MV-4-11 (cell line): Measurements from ENCODE around the gene PDE6A.
"Not testable (repeated sequence)": the region's sequence is repeated elsewhere in the genome, so short reads cannot be mapped to it uniquely, and the experiment has no call there.

Experiments used
- DNase-seq: peaks from one replicate; lab custom pipeline; 2025; lab: John Stamatoyannopoulos, UW

PDE6A gene

DNA sequence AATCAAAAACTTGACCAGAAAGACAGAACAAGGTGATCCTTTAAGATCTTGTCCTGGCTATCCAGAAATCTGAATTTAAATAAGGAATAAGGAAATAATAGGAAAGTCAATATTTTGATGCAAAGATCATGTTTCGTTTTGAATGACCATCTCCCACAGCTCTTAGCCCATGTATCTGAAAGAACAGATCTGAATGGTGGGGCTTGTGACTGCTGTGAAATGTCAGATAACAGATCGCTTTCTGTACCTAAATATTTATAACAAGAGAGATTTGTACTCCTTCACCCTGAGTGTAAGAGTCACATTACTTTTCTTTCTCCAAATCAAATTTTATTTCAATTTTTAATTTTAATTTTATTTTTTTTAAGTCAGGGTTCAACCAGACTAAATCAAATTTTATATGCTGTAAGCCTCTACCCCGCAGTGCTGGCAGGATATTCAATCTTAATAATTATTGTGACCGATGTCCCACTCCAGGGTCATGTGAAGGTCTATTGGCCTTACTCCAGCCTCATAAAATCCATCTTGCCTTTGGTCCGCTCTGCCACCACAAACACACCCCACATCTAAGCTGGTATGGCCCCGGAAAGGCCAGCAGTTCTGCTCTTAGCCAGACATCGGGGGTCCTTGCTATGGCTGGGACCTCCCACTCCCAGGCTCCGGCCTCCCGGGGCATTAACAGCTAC, 9.0 kb upstream of the PDE6A start:
- DNase-seq = no peak

DNA sequence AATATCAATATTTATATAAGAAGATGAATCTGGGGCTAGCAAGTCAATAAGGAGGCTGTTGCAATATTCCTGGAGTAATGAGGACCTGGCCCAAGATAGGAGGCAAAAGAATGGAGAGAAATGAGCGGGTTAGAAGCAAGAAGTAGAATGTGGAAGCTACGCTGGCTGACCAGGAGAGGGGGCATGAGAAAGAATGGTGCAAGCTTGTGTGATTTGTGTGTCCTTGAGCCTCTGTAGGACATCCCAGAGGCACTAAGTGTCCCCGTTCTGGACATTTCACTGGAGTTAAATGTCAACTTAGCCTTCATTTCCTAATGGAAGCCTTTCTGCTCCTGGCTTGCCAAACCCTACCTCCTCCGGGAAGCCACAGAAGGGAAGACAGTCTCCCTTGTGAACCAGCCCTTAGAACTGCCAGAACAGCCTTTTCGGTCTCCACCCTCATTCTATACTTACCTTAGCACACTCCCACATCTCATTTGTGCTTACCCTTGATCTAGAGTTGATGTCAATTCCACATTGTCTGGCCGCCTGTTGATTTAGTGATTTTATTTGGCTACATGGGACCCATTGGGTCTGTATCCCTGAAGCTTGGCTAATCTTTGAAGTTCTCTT, 6.7 kb upstream of the PDE6A start:
- no peak for DNase-seq

GRCh38 chr5:149948993-149949392, 4.4 kb upstream of the PDE6A start:
- no peak for DNase-seq

DNA sequence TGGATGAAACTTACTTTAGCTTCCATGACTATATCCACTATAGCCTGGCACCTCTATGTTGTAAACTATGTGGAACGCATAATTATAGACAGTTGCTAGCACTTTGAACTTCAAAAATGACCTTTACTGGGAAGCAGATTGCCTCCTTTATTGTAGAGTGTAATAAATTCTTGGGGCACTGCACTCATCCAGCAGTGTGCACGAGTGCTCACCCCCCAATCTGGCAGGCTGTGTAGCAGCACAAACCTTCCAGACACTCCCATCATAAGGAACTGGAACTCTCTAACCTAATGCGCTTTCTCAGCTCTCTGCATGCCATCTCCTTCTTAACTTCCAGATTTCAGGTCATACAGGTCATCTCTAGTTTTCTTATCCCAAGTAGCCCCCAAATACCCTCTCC, 1.5 kb upstream of the PDE6A start:
- DNase-seq = no peak

DNA sequence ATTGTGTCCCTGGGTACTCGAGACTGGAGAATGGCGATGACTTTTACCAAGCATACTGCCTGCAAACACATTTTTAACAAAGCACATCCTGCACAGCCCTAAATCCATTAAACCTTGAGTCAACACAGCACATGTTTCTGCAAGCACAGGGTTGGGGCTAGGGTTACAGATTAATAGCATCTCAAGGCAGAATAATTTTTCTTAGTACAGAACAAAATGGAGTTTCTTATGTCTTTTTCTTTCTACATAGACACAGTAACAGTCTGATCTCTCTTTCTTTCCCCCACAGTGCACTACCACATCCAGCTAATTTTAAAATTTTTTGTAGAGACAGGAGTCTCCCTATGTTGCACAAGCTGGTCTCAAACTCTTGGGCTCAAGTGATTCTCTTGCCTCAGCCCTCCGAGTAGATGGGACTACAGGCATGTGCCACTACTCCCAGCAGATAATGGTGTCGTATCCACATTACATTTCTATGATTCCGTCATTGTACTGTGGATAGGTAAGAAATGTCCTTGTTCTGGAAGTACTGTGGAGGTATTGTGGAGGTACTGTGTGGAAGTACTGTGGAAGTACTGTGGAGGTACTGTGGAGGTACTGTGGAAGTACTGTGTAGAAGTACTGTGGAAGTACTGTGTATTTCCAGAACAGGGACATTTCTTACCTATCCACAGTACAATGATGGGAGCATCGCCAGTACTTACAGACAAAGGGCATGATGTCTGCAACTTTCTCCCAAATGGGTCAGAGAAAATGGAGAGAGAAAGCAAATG, 1.2 kb downstream of the PDE6A start:
- not testable (repeated sequence) for DNase-seq

DNA sequence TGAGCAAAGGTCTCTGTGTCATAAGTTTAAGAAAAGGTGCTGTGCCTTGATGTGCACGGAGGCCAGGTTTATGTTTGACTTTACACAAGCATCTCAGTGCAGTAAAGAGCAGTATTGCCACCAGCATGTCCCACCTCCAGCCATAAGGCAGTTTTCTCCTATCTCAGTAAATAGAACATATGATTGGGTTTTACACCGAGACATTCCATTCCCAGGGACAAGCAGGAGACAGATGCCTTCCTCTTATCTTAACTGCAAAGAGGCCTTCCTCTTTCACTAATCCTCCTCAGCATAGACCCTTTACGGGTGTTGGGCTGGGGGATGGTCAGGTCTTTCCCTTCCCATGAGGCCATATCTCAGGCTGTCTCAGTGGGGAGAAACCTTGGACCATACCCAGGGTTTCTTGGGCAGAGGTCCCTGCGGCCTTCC, 1.8 kb downstream of the PDE6A start:
- DNase-seq = peak; percentile 7

DNA sequence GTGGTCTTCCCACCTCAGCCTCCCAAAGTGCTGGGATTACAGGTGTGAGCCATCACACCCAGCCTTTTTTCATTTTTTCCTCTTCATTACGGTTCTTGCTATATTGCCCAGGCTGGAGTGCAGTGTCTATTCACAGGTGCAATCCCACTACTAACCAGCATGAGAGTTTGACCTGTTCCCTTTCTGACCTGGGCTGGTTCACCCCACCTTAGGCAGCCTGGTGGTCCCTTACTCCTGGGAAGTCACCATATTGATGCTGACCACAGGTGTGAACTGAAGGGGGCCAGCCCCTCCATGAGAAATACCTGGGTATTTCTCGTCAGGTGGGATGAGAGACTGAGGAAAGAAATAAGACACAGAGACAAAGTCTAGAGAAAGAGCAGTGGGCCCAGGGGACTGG, 2.4 kb downstream of the PDE6A start:
- no peak for DNase-seq

- DNase-seq = no peak
These were observed 2.8 kb downstream of the PDE6A start for GRCh38 chr5:149941795-149942194.

DNA sequence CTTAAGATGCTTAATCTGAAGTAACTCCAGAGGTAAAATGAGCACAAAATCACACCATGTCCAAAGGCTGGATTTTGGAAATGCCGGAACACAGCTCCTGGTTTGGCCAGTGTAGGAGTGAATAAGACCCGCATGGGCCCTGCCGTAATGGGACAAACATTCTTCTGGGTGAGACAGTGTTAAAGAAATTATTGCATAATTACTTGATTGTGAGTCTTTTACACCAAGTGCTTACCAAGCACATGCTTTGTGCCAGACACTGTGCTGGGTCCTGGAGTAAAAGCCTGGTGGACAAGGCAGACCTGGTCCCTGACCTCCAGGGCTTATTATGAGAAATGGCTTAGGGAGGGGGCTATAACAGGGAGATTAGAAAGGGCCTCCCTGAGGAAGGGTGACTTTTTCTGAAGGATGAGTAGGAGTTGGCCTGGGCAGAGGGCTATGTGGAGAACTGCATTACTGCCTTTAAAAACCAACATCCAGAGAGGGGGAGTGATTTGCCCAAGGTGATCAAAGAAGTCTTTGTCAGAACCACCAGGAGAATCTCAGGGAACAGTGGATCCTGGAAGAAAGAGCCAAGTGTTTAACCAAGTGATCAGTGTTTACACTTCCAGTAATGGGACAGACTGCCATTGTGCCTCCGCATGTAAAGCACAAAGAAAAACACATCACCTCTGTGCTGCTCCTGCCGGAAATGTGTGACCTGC, 3.5 kb downstream of the PDE6A start:
- DNase-seq = peak; percentile 13

GRCh38 chr5:149940077-149940574, 4.5 kb downstream of the PDE6A start:
- peak; percentile 94 for DNase-seq

DNA sequence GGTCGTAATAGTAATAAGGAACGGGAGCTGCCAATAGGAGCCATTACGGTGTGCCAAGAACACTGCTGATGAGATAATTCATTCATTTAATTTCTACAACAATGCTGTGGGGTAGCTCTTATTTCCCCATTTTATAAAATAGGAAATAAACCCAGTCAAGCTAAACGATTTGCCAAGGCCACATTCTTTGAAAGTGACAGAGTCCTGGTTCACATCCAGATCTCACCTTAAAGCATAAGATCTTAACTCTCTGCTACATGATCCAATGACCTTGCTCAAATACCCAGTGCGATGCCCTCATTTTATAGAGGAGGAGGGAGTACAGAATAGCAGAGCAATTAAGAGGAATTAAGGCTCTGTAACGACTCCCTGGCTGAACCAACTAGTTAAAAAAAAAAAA, 5.0 kb downstream of the PDE6A start:
- DNase-seq = peak; percentile 50

DNA sequence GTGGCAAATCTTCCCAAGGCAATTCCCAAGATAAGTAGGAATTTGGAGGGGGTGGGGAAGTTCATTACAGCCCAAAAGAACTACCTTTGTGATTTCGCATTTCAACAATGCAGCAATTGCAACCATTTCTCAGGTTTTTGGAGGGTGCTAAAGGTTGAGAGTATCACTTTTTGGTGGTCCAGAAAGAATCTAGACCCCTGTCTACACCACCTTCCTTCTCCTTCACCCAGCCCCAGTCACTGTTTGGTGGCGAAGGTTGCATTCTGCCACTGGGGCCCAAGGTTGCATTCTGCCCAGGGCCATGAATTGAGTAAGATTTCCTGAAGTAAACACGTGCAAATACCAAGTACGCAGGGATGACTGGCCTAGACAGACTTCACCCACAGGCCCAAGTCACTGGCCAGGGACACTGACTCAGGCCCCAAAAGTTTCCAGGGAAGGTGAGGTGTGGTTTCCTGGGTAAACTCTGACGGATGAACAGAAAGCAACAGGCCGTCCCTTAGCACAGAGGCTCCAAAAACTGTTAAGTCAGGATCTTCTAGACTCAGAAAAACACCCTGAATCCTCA, 5.7 kb downstream of the PDE6A start:
- DNase-seq = peak; percentile 53

DNA sequence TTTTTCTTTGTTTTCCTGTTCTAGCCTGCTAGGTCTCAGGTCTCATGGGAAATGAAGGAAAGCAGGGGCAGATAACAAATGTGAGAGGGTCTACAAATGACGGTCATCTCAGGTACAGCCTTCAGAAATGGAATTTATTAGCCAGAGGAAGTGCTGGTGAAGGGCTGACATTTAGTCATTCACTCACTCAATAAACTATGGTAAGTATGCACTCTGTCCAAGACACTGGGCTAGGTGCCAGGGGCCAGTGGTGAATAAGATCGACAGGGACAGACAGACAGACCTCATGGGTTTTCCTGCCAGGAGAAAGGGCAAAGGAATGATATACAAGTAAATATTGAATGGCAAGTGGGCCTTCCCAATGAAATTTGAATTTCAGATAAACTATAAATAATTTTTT, 6.3 kb downstream of the PDE6A start:
- DNase-seq = peak; percentile 28

DNA sequence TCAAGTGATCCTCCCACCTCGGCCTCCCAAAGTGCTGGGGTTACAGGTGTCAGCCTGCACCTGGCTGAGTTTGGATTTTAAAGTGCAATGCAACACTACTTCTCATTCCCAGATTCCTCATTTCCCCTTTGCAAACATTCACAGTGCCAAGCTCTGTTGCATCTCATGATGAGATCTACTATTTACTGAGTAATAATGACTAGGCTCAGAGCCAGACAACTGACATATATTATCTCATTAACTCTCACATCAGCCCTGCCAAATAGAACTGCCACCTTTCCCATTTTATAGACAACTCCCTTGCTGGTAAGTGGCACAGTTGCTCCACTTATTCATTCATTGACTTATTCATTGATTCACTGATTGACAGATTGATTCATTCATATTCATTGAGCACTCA, 7.0 kb downstream of the PDE6A start:
- DNase-seq = no peak

- no peak for DNase-seq
These were observed 7.9 kb downstream of the PDE6A start for GRCh38 chr5:149936700-149937091.

DNA sequence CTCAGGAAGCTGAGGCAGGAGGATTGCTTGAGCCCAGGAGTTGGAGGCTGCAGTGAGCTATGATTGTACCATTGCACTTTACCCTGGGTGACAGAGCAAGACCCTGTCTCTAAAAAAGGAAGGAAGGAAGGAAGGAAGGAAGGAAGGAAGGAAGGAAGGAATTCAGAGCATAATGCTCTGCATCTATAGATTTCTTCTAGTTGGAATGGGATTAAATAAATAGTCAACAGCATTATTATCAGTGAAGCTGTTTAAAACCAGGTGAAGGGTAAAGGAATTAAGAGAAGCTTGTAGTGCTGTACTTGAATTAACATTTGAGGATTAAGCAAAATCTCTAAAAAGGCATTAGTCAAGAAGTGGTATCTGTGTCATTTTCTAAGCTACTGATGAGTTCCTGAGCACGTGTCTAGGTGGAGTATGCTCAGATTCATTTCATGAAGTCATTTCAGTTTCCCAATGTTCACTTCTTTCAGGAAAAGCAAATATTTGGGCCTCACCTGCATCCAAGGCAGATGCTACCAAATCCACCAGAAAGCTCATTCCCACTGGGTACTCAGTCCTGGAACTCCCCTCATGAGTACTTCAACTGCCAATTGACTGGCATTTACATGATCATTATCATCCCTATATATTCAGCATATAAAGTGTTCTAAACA, 8.4 kb downstream of the PDE6A start:
- no peak for DNase-seq

DNA sequence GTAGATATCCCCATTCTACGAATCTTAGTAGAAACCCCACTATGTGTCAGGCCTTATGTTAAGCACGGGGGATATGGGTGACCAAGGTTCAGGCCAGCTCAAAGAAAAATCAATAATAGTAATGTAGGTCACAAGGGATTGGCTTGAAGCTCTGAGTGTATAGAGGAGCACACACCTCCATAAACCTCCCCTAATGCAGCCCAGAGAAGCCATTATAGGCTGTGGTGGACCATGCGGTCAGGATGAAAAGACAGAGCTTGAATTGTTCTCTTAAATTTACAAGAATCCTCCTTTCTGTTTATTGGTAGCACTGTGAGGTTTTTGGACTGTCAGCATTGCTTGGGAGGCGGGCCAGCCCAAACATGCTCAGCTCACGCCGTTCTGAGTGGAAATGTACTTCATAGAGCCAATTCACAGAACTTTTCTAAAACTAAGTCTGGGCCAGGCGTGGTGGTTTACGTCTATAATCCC, 9.1 kb downstream of the PDE6A start:
- no peak for DNase-seq

DNA sequence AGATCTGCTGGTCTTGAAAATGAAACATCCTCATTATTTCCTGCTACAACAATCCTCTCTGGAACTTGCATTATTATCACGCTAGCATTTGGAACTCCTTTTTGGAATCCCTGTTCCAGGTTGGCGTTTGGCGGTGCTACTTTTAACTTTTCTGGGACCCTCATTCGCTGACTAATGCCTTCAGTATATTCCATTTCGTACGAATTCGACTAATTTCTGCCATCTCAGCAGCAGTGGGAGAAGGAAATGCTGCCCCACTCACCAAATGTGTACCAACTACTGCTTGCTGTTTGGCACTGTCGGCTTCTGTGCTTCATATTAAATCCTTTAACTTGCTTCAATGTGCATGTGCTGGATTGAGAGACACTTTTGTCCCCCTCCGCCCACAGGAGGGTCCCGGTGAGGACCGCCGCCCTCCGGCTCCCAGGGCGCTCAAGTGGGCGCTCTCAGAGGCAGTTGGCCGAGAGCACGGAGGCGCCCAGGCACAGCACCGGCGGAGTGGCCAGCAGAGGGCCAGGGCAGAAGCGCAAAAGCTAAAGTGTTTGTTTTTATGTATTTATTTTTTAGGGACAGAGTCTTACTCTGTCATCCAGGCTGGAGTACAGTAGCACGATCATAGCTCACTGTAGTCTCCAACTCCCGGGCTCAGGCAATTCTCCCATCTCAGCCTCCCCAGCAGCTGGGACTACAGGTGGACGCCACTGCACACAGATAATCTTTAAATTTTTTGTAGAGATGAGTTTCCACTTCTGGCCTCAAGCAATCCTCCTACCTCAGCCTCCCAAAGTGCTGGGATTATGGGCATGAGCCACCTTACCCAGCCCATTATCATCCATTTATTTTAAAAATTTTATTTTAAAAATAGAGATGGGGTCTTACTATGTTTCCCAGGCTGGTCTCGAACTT, 11.9 kb downstream of the PDE6A start:
- DNase-seq = no peak

DNA sequence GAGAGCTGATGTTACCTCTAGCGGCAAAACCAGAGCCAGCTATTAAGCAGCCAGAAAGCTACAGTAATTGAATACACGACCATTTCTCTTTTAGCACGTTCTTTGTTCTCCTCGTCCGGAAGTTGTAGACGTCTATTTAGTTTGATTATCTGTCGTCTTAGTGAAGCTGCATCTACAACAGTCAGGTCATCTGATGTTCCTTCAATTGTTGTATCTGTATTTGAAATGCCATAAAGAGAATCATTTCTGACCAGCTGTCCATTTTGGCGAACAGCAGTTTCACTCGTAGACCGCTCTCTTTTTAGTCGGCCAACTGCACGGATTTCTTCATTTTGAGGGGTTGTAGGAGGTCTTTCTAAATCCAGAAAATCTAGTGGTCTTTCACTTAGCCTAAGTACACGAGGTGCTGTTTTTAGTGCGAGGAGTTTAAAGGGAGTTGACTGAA, 12.6 kb downstream of the PDE6A start:
- no peak for DNase-seq
